Endothelial cell of umbilical vein (primary cell): ENCODE results near the gene SLC9A2. TPM values are rescaled to one million over a fixed set of nuclear protein-coding genes. Genes with fewer than 3 reads are reported as not detected.

Source experiments
- BruUV-seq: library from RNA; stranded (reverse); fragments of 400-500 nt; replicated peaks from 2 replicates; lab custom pipeline; 2021; lab: Mats Ljungman, UMichigan
- CTCF ChIA-PET: fragments of 300-600, 350-600 bp; sonication (Branson Sonifier 250); formaldehyde crosslinking; loops from one replicate; lab custom pipeline; 2021; ENCODE audit warnings: antibody characterized with exemption, inconsistent platforms; lab: Charles Lee
- POLR2A ChIA-PET: fragments of 300-600, 350-600 bp; sonication (Branson Sonifier 250); formaldehyde crosslinking; loops from one replicate; lab custom pipeline; 2021; ENCODE audit warnings: antibody characterized with exemption, inconsistent platforms; lab: Charles Lee
- DNase-seq: peaks from one replicate; pipeline ENCODE4 v3.0.0-alpha.2; 2011; ENCODE audit warnings: low read depth, low spot score
- FAIRE-seq: peaks from 2 replicates; lab custom pipeline; 2011; peaks lifted over from hg19 to GRCh38; lab: Jason Lieb, UNC
- H2AFZ ChIP-seq: 2 replicates; pipeline ENCODE4 v1.6.0; 2012; ENCODE audit warnings: low read depth, low read length, control low read depth, inconsistent platforms
- H3K27ac ChIP-seq: 2 replicates; pipeline ENCODE4 v1.5.1; 2011; ENCODE audit warnings: low read depth, mild to moderate bottlenecking, control low read depth, low read length, moderate library complexity; ENCODE audit not compliant: insufficient read depth
- H3K27me3 ChIP-seq, 2 experiments: 2 replicates each; pipeline versions ENCODE4 v1.6.0 to v1.6.1; 2011; ENCODE audit warnings: low read length in 2 of 2, mixed read lengths in 1 of 2; ENCODE audit not compliant: control insufficient read depth in 2 of 2, insufficient read depth in 2 of 2
- H3K36me3 ChIP-seq, 2 experiments: 2 replicates in 1 of 2; 3 replicates in 1 of 2; pipeline ENCODE4 v1.5.1; 2011; ENCODE audit warnings: low read length in 2 of 2, mild to moderate bottlenecking in 1 of 2, moderate library complexity in 1 of 2; ENCODE audit not compliant: control insufficient read depth in 2 of 2, insufficient read depth in 2 of 2; ENCODE audit errors: extremely low read depth in 1 of 2
- H3K4me1 ChIP-seq: 3 replicates; pipeline ENCODE4 v1.5.1; 2011; ENCODE audit warnings: mild to moderate bottlenecking, low read length; ENCODE audit not compliant: control insufficient read depth, insufficient read depth; ENCODE audit errors: extremely low read depth
- H3K4me2 ChIP-seq: 2 replicates; pipeline ENCODE4 v1.6.1; 2011; ENCODE audit warnings: low read length, control low read depth, mixed read lengths; ENCODE audit not compliant: insufficient read depth
- H3K4me3 ChIP-seq, 3 experiments: fragments of 200-600 bp in 1 of 3; sonication (generic), shearing (Covaris generic) in 1 of 3; replicated peaks in 1 of 3; 2 replicates each; pipeline ENCODE4 v1.5.1; 2011 to 2016; ENCODE audit warnings: control low read depth in 3 of 3, low read length in 3 of 3, mild to moderate bottlenecking in 2 of 3, inconsistent platforms in 1 of 3, low read depth in 1 of 3, moderate library complexity in 1 of 3; ENCODE audit not compliant: insufficient read depth in 1 of 3
- H3K79me2 ChIP-seq: 2 replicates; pipeline ENCODE4 v1.6.0; 2012; ENCODE audit warnings: low read length, inconsistent platforms; ENCODE audit not compliant: control insufficient read depth, insufficient read depth
- H3K9ac ChIP-seq: replicated peaks from 2 replicates; pipeline ENCODE3; 2011; ENCODE audit warnings: low read length, control low read depth; ENCODE audit not compliant: insufficient read depth; ENCODE audit errors: extremely low read depth
- H3K9me1 ChIP-seq: replicated peaks from 3 replicates; pipeline ENCODE4 v1.6.0; 2011; ENCODE audit warnings: mild to moderate bottlenecking, low read length; ENCODE audit not compliant: control insufficient read depth, insufficient read depth; ENCODE audit errors: extremely low read depth
- H3K9me3 ChIP-seq: replicated peaks from 2 replicates; pipeline ENCODE4 v1.5.1; 2012; ENCODE audit warnings: low read length, inconsistent platforms; ENCODE audit not compliant: control insufficient read depth, insufficient read depth
- H4K20me1 ChIP-seq: replicated peaks from 2 replicates; pipeline ENCODE3; 2011; ENCODE audit warnings: mild to moderate bottlenecking, low read length; ENCODE audit not compliant: control insufficient read depth, insufficient read depth; ENCODE audit errors: extremely low read depth
- EZH2 ChIP-seq: IDR thresholded peaks from 2 replicates; pipeline ENCODE4 v1.6.1; 2012; ENCODE audit warnings: borderline replicate concordance, low read depth, mild to moderate bottlenecking, moderate library complexity, low read length, inconsistent platforms; ENCODE audit not compliant: severe bottlenecking
- FOS ChIP-seq: IDR thresholded peaks from 2 replicates; pipeline ENCODE4 v1.6.1; 2011; ENCODE audit warnings: mild to moderate bottlenecking, low read length, moderate library complexity, borderline replicate concordance; ENCODE audit not compliant: insufficient read depth
- GATA2 ChIP-seq: IDR thresholded peaks from 2 replicates; pipeline ENCODE4 v1.7.0; 2011; ENCODE audit warnings: low read depth, mild to moderate bottlenecking, moderate library complexity, mixed read lengths, low read length; ENCODE audit not compliant: insufficient read length, insufficient read depth
- JUN ChIP-seq: IDR thresholded peaks from 2 replicates; pipeline ENCODE4 v1.6.1; 2011; ENCODE audit warnings: borderline replicate concordance, low read depth; ENCODE audit not compliant: insufficient read length, insufficient read depth
- MYC ChIP-seq: IDR thresholded peaks from one replicate; pipeline ENCODE4 v1.6.1; 2011; ENCODE audit warnings: mild to moderate bottlenecking, low read depth, low read length
- POLR2A ChIP-seq: IDR thresholded peaks from 2 replicates; pipeline ENCODE4 v1.6.1; 2012; ENCODE audit warnings: low read depth, mild to moderate bottlenecking, control low read depth, low read length
- POLR2AphosphoS5 ChIP-seq: IDR thresholded peaks from 2 replicates; pipeline ENCODE4 v1.6.1; 2012; ENCODE audit warnings: low read depth, mild to moderate bottlenecking, control low read depth, low read length, moderate library complexity; ENCODE audit not compliant: insufficient read depth
- dilution Hi-C: fragments of 300-500 bp; cut with MboI; formaldehyde crosslinking; loops from one replicate; pipeline ENCODE4 v1.15.0; 2019; ENCODE audit warnings: low sequenced_read_pairs; ENCODE audit not compliant: extremely low pct_ligation_motif_present
- intact Hi-C: fragments of 100-400 bp; cut with micrococcal nuclease; formaldehyde crosslinking; loops from one replicate; pipeline ENCODE4 v1.10.0; 2022
- polyA plus RNA-seq, 4 experiments: library from polyadenylated mRNA; depleted of rRNA in 3 of 4; stranded (reverse) in 3 of 4; unstranded in 1 of 4; fragments of >200 nt; gene quantifications; 2 replicates each; pipeline versions ENCODE4 v1.2.1 to v1.2.3, GENCODE V29; 2011 to 2012; ENCODE audit warnings: missing spikeins in 1 of 4
- total RNA-seq: library from RNA; stranded (reverse); gene quantifications from 2 replicates; pipeline ENCODE4 v1.2.3, GENCODE V29; 2021
- TF ChIP-seq, protein P1 (sequence below): IDR thresholded peaks from 2 replicates; pipeline ENCODE4 v1.6.1; 2011; ENCODE audit not compliant: insufficient read depth, insufficient read length
- TF ChIP-seq, protein P2 (sequence below), 2 donors: IDR thresholded peaks; 1 replicate in 1 of 2; 2 replicates in 1 of 2; pipeline ENCODE4 v1.5.1; 2011; ENCODE audit warnings: low read length in 2 of 2, mild to moderate bottlenecking in 2 of 2, moderate library complexity in 2 of 2, control low read depth in 1 of 2, inconsistent platforms in 1 of 2, low read depth in 1 of 2; ENCODE audit not compliant: insufficient read depth in 1 of 2; ENCODE audit errors: extremely low read depth in 1 of 2

Gene SLC9A2
- total and polyA plus RNA-seq, 2 donors (not counting 3 experiments of a cell fraction or from before 2014, with no cell fraction given), result 0.03 TPM; not detected in 1

DNA sequence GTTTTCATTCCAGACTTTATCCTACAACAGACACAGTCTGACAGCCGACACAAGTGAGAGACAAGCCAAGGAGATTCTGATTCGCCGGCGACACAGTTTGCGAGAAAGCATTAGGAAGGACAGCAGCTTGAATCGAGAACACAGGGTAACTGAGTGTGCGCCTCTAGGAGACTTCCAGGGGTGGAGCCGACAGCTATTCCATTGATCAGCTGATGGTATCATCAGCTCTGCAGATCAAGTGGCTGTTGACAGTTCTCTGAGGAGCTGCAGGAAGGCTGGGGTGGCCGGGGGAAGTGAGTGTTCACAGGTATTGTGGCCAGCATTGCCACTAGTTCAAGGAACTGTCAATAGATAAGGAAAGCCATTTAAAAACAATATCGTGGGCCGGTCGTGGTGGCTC lies 85.2 kb downstream of the SLC9A2 start:
- dilution Hi-C loops, result no loop called here
- H3K4me1 ChIP-seq, result no peaks in the 10 kb centered on the region
- H3K27me3 ChIP-seq, result peaks cover 7 to 17% of the 10 kb centered on the region in 2 experiments
- H3K9me3 ChIP-seq, result no peaks in the 10 kb centered on the region
- no peaks in the 10 kb centered on the region for H3K9me1 ChIP-seq
- ChIA-PET POLR2A (no interaction called here), CTCF (interaction anchor here (0.9 to 3.0 kb wide), 2 partner anchors 8 to 231 kb away, joined by 3 to 31 read pairs; partner anchors contain the start of gene SLC9A4)
- H3K79me2 ChIP-seq, result no peaks in the 10 kb centered on the region
- no peak overlapping the region for H3K4me2 ChIP-seq
- no peak overlapping the region for H2AFZ ChIP-seq
- H3K36me3 ChIP-seq, result no peaks in the 10 kb centered on the region
- BruUV-seq, result no TSS peak
- no peak overlapping the region for H3K27ac ChIP-seq
- H3K4me3 ChIP-seq, result no peak overlapping the region
- H4K20me1 ChIP-seq, result no peaks in the 10 kb centered on the region
- intact Hi-C loops, result no loop called here
- DNase-seq, result no peak
- FAIRE-seq, result no peak
- TF ChIP-seq FOS (no peak), GATA2 (no peak)
- no peak overlapping the region for H3K9ac ChIP-seq

DNA sequence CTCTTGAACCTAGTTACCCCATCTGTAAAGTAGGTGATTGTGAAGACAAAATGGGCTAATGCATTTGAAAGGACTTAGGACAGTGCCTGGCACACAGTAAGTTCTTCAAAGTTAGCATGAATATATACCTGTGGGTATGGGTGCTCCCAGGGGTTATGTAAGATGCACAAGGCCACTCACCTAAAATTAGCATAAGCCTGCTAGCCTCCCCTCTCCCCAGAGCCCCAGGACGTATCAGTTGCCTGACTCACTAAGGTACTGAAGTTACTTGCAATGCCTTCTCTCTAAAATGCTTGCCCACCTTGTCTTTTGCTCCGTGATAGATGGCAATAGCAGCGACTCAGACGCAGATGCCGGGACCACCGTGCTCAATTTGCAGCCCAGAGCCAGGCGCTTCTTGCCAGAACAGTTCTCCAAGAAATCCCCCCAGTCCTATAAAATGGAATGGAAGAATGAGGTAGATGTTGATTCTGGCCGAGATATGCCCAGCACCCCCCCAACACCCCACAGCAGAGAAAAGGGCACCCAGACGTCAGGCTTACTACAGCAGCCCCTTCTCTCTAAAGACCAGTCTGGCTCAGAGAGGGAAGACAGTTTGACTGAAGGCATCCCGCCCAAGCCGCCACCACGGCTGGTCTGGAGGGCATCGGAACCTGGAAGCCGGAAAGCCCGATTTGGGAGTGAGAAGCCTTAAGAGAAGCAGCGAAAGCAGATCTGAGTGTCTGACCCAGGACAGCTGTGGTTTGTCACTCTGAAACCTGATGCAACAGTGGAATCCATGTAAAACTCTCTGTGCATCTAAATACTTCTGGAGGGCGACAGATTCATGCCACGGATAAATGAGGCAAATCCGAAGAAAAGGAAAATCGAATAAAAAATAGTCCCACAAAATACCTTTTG lies 88.7 kb downstream of the SLC9A2 start:
- Histone ChIP-seq H3K4me1 (no peaks in the 10 kb centered on the region), H3K9me3 (no peaks in the 10 kb centered on the region), H3K9me1 (no peaks in the 10 kb centered on the region), H3K4me3 (no peak overlapping the region), H3K4me2 (no peak overlapping the region), H4K20me1 (no peaks in the 10 kb centered on the region), H3K27ac (no peak overlapping the region), H3K9ac (no peak overlapping the region), H2AFZ (no peak overlapping the region), H3K79me2 (no peaks in the 10 kb centered on the region), H3K36me3 (no peaks in the 10 kb centered on the region), H3K27me3 (peaks cover 4 to 15% of the 10 kb centered on the region in 2 experiments)
- no TSS peak for BruUV-seq
- FAIRE-seq, result no peak
- ChIA-PET POLR2A (no interaction called here), CTCF (no interaction called here)
- no peak for DNase-seq
- TF ChIP-seq, protein P1, sequence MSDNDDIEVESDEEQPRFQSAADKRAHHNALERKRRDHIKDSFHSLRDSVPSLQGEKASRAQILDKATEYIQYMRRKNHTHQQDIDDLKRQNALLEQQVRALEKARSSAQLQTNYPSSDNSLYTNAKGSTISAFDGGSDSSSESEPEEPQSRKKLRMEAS, result no peak
- TF ChIP-seq, protein P2, sequence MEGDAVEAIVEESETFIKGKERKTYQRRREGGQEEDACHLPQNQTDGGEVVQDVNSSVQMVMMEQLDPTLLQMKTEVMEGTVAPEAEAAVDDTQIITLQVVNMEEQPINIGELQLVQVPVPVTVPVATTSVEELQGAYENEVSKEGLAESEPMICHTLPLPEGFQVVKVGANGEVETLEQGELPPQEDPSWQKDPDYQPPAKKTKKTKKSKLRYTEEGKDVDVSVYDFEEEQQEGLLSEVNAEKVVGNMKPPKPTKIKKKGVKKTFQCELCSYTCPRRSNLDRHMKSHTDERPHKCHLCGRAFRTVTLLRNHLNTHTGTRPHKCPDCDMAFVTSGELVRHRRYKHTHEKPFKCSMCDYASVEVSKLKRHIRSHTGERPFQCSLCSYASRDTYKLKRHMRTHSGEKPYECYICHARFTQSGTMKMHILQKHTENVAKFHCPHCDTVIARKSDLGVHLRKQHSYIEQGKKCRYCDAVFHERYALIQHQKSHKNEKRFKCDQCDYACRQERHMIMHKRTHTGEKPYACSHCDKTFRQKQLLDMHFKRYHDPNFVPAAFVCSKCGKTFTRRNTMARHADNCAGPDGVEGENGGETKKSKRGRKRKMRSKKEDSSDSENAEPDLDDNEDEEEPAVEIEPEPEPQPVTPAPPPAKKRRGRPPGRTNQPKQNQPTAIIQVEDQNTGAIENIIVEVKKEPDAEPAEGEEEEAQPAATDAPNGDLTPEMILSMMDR (IDR thresholded peaks at IDR 0.05; ENCODE audit: extremely low read depth in 1 of 2, insufficient read depth in 1 of 2, low read depth in 1 of 2, low read length in 2 of 2), result no peak
- TF ChIP-seq POLR2A, result no peak
- no peak for TF ChIP-seq JUN
- no peak for TF ChIP-seq EZH2
- TF ChIP-seq FOS, result no peak
- no peak for TF ChIP-seq GATA2
- TF ChIP-seq POLR2AphosphoS5, result no peak
- TF ChIP-seq MYC, result no peak
- dilution Hi-C loops (no loop called here), intact Hi-C loops (no loop called here)
